ENCODE data around the gene MTERF4.

The MTERF4 gene, protein sequence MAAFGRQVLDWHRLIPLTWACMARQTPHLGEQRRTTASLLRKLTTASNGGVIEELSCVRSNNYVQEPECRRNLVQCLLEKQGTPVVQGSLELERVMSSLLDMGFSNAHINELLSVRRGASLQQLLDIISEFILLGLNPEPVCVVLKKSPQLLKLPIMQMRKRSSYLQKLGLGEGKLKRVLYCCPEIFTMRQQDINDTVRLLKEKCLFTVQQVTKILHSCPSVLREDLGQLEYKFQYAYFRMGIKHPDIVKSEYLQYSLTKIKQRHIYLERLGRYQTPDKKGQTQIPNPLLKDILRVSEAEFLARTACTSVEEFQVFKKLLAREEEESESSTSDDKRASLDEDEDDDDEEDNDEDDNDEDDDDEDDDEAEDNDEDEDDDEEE

DNA sequence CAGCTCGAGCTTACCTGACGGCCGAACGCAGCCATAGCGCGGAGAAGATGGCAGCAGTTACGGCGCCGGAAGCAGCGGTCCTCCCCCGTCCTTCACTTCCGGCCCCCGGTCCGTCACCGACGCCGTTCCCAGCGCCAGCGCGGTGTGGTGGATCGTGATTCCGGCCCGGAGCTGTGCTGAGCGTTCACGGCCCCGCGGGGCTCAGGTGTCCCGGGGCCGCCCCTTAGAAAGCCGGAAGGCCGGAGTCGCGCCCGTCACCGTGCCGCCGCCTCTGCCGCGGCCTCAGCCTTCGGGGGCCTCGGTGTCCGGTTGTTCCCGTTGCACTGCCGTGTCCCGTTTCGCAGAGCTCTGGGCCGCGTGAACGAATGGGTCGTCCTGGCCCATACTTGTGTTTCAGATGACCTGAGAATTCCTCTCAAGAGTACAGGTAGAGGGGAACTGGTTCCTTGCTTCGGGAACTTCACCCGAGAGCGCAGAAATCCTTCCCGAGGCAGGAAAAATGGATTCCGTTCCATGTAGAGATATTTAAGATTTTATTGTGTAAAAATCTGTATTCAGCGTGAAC, at the start of gene MTERF4:
TSS of gene MTERF4 (minus strand) at position 49 of the 565 bp plus-strand sequence. CDS start at position 35, 14 bp downstream.
- DNase-seq: peak; percentile 73

DNA sequence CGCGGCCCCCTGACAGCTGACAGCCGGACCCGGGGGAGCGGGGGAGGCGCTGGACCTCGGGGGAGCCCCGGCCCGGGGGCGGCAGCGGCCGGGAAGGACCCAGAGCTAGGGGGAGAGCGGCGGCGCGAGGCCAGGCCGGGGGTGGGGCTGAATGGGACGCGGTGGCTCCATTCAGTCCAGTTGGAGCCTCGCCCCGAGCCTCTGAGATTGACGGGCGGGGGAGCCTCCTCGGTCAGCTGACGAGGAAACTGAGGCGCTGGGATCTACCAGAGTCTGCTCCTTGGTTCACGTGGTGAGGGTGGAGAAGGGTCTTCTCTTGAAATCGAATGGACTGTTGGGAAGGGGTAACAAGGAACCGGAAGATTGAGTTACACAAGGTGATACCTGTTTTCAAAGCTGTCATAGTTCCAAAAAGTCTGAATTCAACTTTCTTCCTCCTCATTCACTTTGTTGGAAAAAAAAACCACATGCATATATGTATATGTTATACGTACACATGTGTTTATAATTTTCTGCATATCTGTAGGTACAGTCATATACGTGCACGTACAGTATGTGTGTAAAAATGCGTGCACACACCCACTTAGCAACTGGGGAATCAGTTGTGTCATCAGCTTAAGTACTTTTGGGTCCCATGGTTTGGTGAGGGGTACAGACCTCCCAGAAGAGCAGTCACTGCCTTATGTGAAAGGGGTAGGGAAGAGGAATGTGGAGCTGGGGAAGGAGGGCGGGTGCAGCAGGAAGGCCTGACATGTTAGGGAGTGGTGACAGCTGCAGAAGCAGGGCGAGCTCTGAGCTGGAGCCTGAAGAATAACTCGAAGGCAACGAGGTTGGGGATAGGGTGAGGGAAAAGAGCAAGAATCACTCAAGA, 48.8 kb upstream of the MTERF4 start:
- no peak for DNase-seq

DNA sequence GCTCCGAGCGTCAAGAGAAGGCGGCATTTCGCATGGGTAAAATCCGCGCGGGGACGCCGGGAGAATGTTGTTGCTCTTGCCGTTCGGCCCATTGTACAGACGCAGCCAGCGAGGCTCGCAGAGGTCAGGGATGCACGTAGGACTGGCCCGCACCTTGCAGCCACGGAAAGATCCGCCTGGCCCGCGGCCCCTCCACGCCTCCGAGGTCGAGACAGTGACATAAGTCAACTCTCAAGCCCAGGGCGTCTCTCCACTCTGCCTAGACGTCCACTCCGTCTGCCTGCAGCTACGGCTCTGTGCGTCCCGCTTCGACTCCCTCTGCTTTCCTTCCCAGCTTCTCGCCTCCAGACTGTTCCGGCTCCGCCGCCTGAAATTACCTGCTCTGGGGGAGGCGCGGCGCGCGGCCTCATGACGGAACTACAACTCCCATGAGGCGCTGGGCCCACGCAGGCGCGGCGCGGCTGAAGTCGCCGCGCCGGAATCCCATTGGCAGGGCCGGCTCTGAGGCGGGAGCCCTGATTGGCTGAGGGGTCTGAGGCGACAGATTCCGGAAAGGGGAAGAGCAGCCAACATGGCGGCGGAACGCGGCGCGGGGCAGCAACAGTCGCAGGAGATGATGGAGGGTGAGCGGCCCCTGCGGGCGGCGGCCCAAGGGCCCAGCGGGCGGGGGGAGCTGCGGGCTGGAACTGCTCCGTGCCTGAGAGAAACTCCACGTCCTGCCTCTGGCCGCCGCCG, 48.0 kb upstream of the MTERF4 start, which contains the start of gene PPP1R7:
TSS of gene PPP1R7 (plus strand) at position 543 of the 735 bp plus-strand sequence. CDS start at position 572, 29 bp downstream.
- peak; percentile 85 for DNase-seq

DNA sequence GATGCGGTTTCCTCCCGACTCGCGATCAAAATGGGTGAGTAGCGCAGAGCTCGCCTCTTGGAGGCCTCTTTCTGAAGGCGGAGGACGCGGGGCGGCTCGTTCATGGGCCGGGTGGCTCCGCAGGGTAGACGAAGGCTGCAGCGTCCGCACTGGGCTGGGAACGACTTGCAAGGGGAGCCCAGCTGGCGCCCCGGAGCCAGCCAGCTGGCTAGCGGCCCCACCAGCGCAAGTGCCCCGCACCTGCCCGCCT, 47.5 kb upstream of the MTERF4 start:
- no peak for DNase-seq

DNA sequence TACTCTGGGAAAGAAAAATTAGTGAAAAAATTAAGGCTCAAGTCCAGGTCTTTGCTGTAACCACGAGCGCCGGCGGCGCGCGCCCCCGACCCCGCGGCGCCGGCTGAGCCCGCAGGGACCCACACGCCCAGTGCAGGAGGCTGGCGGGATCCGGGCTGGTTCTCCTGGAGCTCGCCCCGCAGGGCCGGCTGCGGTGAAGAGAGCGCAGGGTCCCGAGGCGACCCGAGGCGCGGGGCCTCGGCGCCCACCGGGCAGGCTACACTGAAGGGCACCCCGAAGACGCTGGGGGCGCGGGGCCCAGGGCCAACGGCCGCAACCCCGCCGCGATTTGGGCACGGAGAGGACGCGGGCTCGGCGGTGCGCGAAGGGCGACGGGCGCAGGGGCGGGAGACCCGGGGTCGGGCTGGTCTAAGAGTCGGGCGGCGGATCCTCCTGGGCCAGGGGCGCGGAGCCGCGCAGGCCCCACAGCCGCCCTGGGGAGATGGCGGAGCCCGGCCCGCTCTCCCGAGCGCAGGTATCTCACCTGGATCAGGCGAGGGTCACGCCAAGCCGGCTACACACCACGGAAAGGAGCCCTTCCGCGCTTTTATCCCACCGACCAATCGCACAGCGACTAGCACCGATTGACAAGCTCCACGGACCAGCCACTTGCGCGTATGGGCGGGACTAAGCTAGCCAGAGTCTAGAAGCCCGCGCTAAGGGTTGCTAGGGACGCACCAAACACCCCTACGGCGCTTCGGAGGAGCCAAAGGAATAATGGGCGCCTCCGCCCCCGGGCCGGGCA, 47.0 kb upstream of the MTERF4 start, which contains the start of gene PASK:
TSS of gene PASK (minus strand) at position 582 of the 784 bp plus-strand sequence. CDS start 6,440 bp downstream, outside the sequence.
- peak; percentile 90 for DNase-seq

DNA sequence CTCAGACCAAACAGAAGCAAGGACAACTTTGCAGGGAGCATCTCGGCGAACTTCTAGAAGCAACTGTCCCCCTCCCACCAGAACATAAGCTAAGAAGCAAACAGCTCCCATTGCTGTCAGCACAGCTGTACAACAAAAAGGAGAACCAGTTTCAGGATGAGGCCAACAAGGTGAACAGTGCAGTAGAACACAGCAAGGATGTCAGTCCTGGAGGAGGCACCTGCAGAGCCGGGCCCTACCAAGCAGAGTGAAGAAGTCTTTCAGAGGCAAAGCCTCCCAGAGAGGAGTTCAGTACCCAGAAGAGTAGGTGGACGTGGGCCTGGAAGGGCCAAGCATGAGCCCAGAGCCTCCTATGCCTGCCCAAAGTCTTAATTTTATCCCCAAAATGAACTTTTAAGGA, 46.2 kb upstream of the MTERF4 start:
- no peak for DNase-seq

DNA sequence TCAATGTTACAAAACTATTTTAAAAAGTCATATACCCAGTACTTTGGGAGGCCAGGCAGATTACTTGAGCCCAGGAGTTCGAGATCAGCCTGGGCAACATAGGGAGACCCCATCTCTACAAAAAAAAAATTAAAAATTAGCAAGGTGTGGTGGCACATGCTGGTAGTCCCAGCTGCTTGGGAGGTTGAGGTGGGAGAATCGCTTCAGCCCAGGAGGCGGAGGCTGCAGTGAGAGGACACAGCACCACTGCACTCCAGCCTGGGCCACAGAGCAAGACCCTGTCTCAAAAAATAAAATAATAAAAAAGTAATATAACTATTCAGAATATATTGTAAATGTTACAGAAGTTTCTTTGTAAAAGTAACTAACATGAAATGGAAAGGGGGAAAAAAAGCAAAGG, 45.2 kb upstream of the MTERF4 start:
- no peak for DNase-seq

DNA sequence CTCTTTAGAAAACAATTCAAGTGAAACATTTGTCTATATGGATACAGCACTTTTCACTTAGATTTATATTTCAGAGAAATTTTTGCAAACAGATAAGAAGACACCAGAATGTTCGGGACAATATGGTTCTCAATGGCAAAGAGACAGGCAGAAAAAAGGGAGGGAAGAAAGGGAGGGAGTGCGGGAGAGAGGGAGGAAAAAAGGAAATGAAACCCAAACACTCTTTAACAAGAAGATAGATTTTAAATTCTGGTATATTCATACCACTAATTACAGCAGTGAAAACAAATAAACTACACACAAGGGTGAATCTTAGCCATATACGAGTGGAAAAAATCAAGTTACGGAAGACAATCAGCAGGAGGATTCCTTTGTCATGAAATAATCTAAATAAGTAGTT, 44.2 kb upstream of the MTERF4 start:
- DNase-seq: no peak

DNA sequence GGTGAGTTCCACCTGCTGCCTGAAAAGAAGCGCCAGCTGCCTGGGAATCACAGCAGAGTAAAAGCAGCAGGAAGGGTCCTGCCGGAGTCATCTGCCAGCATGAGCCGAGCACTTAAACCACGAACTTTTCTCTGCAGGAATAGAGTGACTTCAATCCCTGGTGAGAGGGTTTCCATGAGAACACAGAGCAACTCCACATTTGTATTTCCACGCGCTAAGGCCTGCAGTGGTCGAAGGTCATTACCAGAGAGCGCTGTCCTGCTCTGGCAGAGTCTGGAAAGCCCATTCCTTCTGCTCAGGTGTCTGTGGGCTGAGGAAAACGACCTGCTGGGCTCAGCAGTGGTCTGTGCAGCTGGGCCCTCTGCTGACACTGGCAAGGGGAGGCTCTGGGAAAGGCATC, 40.5 kb upstream of the MTERF4 start:
- no peak for DNase-seq

DNA sequence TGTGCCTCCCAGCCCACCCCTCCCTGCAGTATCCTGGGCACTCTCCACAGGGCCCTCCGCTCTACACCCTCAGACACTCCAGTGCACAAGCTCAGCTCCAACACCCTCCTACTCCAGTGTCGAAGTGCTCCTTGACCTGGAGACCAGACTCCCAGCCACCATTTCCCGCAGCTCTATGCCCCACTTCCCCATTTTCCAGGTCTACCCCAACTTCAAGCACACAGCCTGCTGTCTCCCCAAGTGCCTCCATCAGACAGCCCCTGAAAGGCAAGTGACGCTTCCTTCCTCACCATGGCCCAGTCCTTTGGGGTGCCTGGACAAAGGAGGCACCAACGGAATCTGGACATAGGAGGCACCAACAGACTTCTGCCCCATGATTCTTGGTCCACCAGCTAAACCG, 40.0 kb upstream of the MTERF4 start:
- no peak for DNase-seq

DNA sequence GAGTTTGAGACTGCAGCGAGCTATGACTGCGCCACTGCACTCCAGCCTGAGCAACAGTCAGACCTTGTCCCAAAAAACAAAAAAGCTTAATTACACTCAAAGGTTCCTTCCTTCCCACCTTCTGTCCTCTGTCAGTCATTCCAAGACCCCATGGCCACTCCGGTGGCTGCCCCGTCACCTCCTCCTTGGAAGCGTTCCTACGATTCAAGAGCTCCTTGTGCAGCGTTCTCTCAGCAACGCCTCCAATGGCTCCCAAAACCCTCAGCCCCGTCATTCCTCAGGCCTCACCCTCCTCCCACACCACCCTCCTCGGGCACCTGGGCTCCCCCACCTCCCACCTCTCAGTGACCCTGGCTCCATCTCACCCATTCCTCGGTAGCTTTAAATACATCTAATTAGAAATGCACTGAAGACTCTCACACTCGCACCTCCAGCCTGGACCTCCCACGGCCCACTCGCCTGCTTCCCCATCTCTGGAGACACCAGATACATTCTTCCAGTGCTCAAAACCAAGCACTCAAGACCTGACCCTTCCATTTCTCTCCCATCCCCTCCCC, 39.2 kb upstream of the MTERF4 start:
- DNase-seq: no peak

DNA sequence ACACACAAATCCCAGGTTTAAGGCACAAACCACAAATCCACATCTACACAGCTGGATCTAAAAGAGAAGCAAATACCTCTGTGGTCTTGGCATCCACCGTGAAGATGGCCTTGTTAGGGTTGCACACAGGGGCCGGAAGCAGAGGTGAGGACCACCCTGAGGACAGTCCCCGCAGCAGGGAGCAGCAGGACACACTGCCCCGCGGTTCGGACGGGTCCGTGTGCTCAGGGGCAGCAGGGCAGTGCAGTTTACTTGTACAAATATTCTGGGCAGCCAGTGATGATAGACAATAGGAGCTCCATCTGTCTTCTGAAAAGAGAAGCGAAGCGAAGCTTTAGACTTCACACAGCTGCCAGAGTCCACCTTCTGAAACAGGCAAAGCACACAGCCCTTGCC, 38.4 kb upstream of the MTERF4 start:
- no peak for DNase-seq

DNA sequence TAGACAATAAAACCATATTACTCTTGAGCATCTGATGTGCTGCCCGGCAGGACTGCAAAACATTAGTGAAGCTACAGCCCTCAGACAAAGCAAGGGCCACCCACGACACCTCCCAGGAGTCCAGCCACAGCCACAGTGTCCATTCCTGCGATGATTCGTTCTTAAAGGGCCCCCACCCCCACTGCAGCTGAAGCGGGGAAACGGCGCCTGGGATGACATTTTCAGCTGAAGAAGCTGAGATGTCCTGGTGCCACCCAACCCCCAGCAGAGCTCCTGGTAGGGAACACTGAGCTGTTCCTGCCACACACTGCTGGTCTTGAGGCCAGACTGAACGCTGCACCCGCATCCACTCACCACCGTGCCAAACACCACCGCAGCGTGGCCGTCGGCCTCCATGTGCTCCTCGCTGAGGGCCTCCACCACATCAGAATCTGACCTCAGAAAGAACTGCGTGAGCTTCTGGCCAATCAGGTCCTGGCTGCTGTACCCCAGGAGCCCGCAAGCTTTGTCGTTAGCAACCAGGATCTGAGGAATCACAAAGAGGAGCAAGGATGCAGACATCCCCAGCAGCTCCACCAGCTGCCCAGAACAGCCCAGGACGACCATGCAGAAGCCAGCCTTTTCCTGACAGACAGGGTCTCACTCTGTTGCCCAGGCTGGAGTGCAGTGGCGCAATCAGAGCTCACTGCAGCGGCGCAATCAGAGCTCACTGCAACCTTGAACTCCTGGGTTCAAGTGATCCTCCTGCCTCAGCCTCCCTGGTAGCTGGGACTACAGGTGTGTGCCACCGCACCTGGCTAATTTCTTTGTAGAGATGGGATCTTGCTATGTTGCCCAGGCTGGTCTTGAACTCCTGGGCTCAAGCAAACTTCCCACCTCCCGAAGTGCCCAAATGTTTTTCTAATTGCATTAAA, 37.7 kb upstream of the MTERF4 start:
- DNase-seq: no peak

DNA sequence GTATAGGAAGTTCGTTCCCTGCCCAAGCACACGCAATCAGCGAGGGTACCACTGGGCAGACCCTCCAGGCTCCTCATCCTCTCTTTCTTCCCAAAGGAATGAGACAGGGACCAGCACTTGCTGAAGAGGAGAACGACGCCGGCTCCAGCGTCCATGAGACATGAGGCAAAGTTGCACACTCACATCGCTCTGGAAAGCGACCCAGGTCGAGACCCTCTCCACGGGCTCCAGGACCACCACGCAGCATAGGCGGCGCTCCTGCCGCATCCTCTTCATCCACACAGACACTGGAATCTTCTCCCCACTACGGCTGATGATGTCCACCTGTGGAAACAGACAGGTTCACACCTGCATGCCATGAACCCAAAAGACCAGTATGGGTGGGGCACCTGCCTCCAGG, 36.4 kb upstream of the MTERF4 start:
- no peak for DNase-seq

DNA sequence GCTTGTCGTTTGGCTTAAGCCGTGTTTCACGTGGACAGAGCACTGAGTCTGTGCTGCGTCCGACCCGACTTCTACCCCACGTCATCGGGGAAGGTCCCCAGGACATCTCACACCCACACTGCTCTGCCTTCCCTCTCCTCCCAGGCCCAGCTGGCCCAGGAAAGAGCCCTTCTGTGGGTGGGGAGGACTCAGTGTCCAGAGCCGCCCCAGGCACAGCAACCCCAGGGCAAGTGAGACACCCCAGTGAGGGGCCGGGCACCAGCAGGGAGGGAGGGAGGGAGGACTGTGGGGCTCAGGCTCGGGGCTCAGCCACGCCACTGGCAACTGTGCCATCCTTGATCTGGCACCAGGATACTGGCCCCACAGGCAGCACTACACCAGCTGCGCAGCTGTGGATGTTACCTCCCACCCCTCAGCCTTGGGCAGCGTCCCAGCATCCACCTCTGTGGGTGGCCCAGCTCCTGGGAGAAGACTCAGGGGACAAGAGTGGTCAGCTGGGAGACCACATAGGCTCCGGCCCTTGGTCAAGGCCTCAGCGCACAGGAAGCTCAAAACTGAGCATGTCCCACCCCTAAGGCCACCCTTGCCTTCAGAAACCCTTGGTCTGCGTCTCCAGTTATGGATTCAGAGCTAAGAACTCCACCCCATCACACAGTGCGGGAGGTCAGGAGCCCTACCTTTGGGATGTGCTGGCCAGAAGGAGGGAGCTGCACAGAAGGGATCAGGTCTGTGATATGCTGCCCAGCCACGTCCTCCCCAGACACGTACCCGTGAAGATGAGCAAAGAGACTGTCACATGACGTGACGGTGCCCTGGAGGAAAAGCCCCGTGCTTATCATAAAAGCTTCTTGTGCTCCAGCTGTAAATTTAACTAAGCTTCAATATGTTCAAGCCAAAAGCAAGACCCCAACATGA, 35.4 kb upstream of the MTERF4 start:
- DNase-seq: no peak

DNA sequence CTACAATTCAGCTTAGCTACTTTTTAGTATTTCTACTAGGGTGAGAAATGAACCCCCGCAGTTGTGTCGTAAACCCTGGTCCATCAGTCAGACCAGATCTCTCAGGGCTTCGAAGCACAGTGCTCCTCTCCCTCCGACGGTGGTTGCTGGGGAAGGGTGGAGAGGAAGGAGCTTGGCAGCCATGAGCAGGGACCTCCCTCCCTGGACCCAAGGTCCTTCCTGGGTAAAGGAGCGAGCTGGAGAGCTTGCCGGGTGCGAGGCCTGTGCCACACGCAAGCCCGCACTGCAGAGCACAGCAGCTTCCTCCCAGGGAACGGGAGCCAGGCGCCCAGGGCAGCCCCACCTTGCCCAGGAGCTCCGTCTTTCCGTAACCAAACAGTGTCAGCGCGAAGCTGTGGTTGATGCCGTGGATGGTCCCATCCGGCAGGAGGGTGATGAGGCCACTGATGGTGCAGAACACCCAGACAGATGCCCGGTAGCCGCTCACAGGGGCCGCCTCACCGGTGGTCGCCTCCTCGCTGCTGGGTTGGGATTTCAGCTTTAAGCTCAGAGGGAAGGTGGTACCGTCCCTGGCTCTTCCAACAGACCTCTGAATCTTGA, 34.7 kb upstream of the MTERF4 start:
- no peak for DNase-seq

DNA sequence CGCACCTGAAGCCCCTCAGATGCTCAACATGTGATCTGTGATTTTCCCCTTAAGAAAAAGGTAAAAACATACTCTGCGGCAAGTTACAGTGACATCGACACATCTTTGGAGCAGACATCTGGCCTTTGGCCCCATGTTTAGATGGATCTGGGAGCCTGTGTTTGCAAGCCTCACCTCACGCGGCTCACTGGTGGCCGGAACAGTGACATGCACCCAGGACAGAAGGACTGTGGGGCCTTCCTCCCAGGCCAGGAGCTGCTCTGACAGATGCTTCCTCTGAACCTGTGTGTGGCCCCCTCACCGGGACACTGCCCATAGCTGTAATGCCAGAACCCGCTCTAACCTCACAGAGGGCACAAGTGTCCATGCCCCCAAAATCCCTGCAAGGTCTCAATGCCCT, 34.1 kb upstream of the MTERF4 start:
- no peak for DNase-seq

DNA sequence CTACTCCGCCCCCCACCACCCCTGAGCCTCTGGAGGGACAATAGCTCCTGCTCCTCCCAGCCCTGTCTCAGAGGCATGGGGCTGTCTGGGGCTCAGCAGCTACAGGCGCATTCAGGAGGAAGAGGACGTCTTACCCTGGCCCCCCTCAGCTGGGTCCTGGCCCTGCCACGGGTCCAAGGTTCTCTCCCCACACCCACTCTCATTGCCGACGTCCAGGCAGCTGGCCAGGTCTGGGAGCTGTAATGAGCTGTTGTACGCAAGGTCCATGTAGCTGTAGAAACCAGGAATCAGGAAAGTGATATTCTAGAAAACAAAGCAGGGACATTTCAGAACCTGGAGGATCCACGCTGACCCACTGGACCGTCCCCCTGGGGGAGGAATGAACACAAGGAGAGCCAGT, 33.6 kb upstream of the MTERF4 start:
- DNase-seq: no peak

DNA sequence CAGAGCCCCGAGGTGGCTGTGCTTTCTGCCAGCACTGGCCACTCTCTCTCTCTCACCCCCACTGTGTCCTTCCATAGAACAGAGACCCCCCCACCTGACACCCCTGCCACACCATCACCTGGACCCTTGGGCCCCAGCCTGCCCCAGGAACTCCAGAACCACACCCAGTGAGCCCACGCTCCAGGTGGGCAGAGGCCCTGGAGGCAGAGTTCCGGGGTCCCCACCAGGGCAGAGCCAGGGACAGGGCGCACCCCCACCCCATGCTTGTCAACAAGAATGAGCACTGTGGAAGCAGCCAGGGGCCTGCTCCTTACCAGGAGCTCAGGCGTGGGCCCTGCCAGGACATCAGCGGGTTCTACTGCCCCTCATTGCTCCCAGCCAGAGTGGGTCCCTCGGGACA, 32.6 kb upstream of the MTERF4 start:
- no peak for DNase-seq
